ENCODE results near the gene JAML. TPM values are rescaled to one million over a fixed set of nuclear protein-coding genes. Genes with fewer than 3 reads are reported as not detected.

JAML gene
- total RNA-seq, 4 donors from 2014 or later = 2.2 to 3.1 (median 2.6) TPM

DNA sequence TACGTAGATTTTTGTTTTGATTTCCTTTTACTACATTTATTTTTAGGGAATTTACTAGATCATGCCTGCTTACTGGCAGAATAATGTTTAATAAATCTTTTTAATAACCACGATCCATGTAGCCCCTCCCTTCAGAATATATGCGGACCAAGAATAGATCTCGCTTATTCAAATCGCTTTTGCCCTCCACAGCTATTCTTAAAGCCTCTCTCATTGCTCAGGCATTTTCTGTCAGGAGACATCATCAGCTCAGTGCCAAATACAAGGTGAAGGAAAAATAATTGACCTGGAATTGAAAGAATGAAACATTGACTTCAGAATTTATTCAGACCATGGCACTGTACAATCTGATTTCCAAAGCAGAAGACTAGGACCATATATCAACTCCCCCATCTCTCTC is 10.0 kb upstream of the JAML start:
- Histone ChIP-seq H3K4me1 (peaks cover 0 to 13% of the 10 kb centered on the region in 2 donors), H3K4me3 (replicated peaks in 1 of 3) (no peak overlapping the region), H3K27me3 (no peaks in the 10 kb centered on the region), H3K36me3 (peaks cover 5% of the 10 kb centered on the region in 2 donors), H3K9me3 (no peaks in the 10 kb centered on the region), H3K27ac (no peak overlapping the region)
- no peak for DNase-seq
- TF ChIP-seq, protein P1, sequence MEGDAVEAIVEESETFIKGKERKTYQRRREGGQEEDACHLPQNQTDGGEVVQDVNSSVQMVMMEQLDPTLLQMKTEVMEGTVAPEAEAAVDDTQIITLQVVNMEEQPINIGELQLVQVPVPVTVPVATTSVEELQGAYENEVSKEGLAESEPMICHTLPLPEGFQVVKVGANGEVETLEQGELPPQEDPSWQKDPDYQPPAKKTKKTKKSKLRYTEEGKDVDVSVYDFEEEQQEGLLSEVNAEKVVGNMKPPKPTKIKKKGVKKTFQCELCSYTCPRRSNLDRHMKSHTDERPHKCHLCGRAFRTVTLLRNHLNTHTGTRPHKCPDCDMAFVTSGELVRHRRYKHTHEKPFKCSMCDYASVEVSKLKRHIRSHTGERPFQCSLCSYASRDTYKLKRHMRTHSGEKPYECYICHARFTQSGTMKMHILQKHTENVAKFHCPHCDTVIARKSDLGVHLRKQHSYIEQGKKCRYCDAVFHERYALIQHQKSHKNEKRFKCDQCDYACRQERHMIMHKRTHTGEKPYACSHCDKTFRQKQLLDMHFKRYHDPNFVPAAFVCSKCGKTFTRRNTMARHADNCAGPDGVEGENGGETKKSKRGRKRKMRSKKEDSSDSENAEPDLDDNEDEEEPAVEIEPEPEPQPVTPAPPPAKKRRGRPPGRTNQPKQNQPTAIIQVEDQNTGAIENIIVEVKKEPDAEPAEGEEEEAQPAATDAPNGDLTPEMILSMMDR (IDR thresholded peaks at IDR 0.05) = no peak
- TF ChIP-seq POLR2A (IDR thresholded peaks at IDR 0.05) = no peak
- WGBS, 2 donors = 93 to 96% methylated on average over 5 of the region's 5 CpGs
- intact Hi-C loops (cut with DNase I) = no loop called here

DNA sequence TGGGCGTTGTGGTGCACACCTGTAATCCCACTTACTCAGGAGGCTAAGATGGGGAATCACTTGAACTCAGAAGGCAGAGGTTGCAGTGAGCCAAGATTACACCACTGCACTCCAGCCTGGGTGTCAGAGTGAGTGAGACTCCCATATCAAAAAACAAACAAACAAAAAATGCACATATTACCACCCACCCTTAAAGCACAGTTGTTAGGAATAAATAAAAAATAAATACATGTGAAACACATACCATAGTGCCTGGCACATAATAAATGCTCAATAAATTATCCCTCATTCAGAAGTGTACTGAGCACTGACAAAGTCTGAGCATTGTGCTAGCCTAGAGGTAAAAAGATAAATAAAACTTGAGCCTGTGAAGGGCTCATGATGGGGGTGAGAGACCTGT is 9.0 kb upstream of the JAML start:
- 83 to 95% methylated on average over 1 of the region's 1 CpG for WGBS, 2 donors
- peaks cover 0 to 3% of the 10 kb centered on the region in 2 donors for H3K4me1 ChIP-seq
- peaks cover 6 to 12% of the 10 kb centered on the region in 2 donors for H3K36me3 ChIP-seq
- H3K9me3 ChIP-seq = no peaks in the 10 kb centered on the region
- no peak for TF ChIP-seq POLR2A (IDR thresholded peaks at IDR 0.05)
- TF ChIP-seq, protein P1 (IDR thresholded peaks at IDR 0.05) = no peak
- no peak for DNase-seq
- H3K27me3 ChIP-seq = no peaks in the 10 kb centered on the region
- no peak overlapping the region for H3K27ac ChIP-seq
- intact Hi-C loops (cut with DNase I) = no loop called here
- H3K4me3 ChIP-seq (replicated peaks in 1 of 3) = no peak overlapping the region

DNA sequence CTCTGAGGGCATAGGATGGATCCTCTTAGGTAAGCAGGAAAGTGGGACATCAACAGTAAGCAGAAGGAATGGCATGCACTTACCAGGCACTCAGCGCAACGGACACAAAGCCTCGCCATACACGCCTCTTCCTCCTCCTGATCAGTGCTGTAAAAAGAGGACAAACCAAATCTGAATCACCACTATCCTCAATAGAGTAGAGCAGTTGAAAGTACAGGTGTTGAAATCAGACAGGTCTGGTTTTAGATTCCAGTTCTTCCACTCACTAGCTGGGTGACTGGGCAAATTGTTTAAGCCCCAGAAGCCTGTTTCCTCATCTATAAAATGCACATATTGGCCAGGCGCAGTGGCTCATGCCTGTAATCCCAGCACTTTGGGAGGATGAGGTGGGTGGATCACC is 8.6 kb upstream of the JAML start:
- H3K27ac ChIP-seq = no peak overlapping the region
- TF ChIP-seq, protein P1 (IDR thresholded peaks at IDR 0.05) = no peak
- TF ChIP-seq POLR2A (IDR thresholded peaks at IDR 0.05) = no peak
- 93 to 97% methylated on average over 5 of the region's 5 CpGs for WGBS, 2 donors
- no peaks in the 10 kb centered on the region for H3K4me1 ChIP-seq
- no peak overlapping the region for H3K4me3 ChIP-seq (replicated peaks in 1 of 3)
- DNase-seq = no peak
- intact Hi-C loops (cut with DNase I) = no loop called here
- peaks cover 6 to 12% of the 10 kb centered on the region in 2 donors for H3K36me3 ChIP-seq
- no peaks in the 10 kb centered on the region for H3K9me3 ChIP-seq
- H3K27me3 ChIP-seq = no peaks in the 10 kb centered on the region

DNA sequence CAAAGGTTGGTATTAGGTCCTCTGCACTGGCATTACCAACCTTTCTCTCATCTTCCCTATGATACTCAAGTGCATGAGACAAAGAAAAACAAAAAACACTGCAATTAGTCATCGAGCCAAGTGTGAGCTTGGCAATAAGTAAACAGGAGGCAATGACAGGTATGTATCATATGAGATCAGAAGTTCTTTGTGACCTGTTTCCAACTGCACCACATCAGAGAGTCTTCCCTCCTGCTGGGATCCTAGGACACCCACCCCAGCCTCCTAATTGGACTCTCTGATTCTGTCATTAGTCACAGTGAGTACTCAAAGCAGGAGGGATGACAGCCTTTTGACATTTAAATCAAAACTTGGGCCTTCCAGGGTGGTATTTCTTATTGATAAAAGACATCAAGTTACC is 7.8 kb upstream of the JAML start:
- Histone ChIP-seq H3K36me3 (peaks cover 6 to 15% of the 10 kb centered on the region in 2 donors), H3K9me3 (no peaks in the 10 kb centered on the region), H3K27ac (no peak overlapping the region), H3K4me1 (no peaks in the 10 kb centered on the region), H3K4me3 (replicated peaks in 1 of 3) (no peak overlapping the region), H3K27me3 (no peaks in the 10 kb centered on the region)
- TF ChIP-seq, protein P1 (IDR thresholded peaks at IDR 0.05) = no peak
- TF ChIP-seq POLR2A (IDR thresholded peaks at IDR 0.05) = no peak
- intact Hi-C loops (cut with DNase I) = no loop called here
- no peak for DNase-seq
- WGBS, 2 donors = 84 to 87% methylated on average over 1 of the region's 1 CpG

DNA sequence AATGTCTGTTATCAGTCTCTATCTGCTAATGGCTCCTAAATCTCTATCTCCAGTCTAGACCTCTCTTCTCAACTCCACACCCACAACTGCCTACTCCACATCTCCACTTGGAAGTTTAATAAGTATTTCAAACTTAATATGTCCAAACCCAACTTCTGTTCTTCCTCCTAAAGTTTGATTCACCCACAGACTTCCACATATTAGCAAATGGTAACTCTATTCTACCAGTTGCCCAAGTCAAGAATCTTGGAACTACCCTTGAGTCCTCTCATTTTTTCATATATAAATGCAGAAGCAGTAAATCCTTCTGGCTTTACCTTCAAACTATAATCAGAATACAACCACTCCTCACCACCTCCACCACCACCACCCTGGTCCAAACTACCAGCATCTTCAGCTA is 6.7 kb upstream of the JAML start:
- H3K36me3 ChIP-seq = peaks cover 12 to 16% of the 10 kb centered on the region in 2 donors
- no peak for DNase-seq
- no peak for TF ChIP-seq POLR2A (IDR thresholded peaks at IDR 0.05)
- TF ChIP-seq, protein P1 (IDR thresholded peaks at IDR 0.05) = no peak
- H3K4me3 ChIP-seq (replicated peaks in 1 of 3) = no peak overlapping the region
- no peak overlapping the region for H3K27ac ChIP-seq
- intact Hi-C loops (cut with DNase I) = no loop called here
- H3K9me3 ChIP-seq = no peaks in the 10 kb centered on the region
- H3K27me3 ChIP-seq = no peaks in the 10 kb centered on the region
- no peaks in the 10 kb centered on the region for H3K4me1 ChIP-seq
